GM21619 (cell line): ENCODE measurements around the gene IRAK1.
"Not testable (repeated sequence)": the region's sequence is repeated elsewhere in the genome, so short reads cannot be mapped to it uniquely, and the experiment has no call there.

Source experiments
- ATAC-seq: cut with Tn5 transposase; IDR thresholded peaks from one replicate; pipeline ENCODE4 v1.9.1; 2021; ENCODE audit not compliant: unreplicated experiment

Gene IRAK1

DNA sequence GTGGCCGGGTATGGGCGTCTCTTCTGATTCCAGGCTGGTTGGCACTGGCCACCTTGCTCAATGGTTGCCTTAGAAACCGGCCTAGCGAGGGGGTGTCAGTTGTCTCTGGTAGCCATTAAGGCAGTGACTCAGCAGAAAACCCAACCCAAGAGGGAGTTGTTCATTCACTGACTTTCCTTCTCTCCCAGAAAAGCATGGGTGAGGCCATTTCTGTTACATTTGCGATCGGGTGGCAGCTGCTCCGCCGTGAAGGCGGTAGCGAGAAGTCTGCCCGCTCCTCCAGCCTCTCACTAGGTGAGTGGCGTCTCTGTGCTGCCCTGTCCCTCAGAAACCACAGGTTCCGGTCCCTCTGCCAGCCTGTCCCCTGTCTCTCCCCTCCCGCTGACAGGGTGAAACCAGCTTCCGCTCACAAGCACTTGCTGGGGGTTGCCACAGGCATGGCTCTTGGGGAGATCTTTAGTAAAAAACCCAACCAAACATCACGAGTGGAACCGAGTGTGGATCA, 17.4 kb downstream of the IRAK1 start:
- ATAC-seq = peak; percentile 62

DNA sequence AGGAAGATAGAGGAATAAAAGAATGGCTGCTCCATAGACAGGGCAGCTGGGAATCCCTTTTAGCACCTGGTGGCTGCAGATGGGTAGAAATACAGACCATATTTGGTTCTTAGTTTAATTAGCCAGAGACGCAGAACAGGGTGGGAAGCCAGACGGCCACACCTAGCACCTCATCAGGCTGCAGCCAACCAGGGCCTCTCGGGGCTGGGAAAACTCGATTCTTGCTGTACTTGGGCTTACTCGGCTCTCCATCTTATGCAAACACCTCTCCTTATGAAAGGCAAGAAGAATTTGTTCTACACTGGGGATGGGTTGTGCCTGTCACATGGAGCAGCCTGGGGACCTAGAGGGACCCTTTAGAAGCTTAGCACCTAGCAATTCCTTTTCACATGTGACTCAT, 19.7 kb downstream of the IRAK1 start:
- no peak for ATAC-seq

DNA sequence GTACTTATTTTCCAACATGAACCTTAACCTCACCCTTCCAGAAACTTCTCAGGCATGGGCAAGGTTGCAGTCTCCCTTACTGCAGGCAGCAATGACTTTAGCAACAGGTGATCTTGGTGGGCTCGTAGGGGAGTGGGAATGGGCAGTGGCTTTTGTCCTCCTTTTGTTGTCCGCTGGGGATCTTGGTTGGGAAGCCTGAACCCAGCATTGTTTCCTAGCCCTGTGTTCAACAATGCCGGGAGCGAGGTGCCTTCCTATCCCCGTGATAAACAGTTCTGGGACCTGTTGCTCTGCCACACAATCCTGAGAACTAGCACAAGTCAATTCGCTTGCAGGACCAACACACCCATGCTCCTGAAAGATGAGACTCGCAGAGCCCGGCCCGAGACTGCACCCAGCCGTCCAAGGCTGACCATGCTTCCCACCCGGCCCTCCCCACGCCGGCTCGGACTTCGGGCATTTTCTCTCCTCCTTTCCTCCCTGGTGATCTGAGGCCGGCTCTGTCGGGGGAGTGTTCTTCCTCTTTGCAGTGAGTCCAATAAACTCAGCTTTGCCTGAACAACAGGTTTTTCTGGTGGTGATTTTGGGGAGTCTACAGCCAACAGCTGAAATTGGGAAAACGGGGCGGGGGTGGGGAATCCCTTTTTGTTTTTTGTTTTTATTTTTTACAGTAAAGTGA, 20.2 kb downstream of the IRAK1 start:
- no peak for ATAC-seq

DNA sequence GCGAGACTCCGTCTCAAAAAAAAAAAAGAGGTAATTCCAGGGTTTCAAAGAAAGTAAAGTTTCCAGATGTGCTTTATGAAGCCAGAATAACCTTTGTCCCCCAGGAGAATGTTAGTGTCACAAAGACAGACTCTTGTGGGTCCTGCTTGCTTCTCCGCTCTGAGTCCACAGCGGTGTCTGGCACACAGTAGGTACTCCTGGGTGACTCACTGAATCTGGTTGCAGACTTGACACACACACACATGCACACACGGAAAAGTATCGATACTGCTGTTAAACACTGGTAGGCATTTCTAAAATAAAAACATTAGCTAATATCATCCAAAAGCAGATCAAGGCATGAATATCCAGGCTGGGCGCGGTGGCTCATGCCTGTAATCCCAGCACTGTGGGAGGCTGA, 24.2 kb downstream of the IRAK1 start:
- no peak for ATAC-seq

DNA sequence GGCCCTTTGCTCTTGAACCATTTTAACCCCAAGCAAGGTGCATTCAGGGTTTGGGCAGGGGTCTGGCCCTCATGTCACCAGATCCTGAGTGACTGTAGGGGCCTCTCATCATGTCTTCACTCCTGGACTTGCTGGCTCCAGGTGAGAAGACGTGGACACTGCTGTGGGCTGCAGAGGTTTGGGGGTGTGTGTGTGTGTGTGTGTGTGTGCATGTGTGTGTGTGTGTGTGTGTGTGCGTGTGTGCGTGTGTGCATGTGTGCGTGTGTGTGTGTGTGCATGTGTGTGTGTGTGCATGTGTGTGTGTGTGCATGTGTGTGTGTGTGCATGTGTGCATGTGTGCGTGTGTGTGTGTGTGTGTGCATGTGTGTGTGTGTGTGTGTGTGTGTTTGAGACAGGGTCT, 25.3 kb downstream of the IRAK1 start:
- ATAC-seq = not testable (repeated sequence)

DNA sequence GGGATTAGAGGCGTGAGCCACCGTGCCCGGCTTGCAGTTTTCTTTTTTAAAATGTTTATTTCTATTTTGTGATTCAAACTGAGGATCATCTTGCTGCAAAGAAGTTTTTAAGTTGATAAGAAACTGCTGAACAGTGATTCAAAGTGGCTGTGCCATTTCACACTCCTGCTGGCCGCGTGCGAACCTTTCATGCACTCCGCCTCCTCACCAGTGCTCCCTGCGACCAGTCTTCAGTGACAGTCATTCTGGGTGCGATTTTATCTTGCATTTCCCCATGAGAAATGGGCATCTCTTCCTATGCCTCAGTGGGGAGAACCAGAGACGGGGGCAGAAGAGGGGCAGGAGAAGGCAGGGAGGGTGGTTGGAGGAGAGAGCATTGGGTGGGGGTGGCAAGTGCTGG, 25.7 kb downstream of the IRAK1 start:
- no peak for ATAC-seq

DNA sequence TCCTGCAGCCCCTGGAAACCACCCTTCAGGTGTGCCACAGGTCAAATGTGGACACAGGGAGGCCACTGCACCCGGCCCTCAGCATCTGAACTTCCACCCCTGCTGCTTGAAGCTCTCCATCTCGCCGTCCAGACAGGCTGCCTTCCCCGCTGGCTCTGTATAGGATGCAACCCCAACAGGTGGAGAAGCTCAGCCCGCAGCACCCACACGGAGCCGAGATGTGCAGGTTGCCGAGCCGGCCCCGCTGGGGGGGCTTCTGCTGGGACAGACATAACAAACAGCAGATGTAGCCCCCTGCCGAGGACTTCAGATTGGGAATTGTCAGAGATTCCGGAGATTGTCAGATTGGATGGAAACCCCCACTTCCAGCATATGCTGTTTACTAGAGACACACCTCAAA, 26.6 kb downstream of the IRAK1 start:
- no peak for ATAC-seq

DNA sequence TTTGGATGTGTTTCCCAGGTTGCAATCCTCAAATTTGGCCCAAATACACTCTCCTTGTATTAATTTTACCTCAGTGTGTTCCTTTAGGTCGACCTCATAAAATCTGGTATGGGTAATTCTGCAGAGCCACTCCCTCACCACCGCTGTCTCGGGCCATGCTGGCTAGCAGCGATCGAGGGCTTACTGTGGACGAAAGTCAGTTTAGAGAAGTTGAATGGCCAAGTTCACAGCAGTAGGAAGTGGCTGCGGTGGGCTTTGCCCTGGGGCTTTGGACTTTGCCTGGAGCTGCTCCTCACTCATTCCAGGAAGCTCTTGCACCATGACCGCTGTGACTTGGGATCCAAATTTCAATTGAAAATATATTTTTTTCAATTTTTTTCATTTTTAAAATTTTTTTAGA, 27.5 kb downstream of the IRAK1 start:
- no peak for ATAC-seq

DNA sequence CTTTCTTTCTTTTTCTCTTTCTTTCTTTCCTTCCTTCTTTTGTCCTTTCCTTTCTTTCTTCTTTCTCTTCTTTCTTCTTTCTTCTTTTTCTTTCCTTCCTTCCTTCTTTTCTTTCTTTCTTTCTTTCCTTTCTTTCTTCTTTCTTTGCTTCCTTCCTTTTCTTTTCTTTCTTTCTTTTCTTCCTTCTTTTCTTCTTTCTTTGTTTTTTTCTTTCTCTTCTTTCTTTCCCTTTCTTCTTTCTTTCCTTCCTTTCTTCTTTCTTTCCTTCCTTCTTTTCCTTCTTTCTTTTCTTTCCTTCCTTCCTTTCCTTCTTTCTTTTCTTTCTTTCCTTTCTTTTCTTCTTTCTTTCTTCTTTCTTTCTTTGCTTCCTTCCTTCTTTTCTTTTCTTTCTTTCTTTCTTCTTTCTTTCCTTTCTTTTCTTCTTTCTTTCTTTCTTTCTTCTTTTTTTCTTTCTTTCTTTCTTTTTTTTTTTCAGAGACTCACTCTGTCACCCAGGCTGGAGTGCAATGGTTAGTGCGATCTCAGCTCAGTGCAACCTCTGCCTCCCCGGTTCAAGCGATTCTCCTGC, 28.6 kb downstream of the IRAK1 start:
- ATAC-seq = no peak

DNA sequence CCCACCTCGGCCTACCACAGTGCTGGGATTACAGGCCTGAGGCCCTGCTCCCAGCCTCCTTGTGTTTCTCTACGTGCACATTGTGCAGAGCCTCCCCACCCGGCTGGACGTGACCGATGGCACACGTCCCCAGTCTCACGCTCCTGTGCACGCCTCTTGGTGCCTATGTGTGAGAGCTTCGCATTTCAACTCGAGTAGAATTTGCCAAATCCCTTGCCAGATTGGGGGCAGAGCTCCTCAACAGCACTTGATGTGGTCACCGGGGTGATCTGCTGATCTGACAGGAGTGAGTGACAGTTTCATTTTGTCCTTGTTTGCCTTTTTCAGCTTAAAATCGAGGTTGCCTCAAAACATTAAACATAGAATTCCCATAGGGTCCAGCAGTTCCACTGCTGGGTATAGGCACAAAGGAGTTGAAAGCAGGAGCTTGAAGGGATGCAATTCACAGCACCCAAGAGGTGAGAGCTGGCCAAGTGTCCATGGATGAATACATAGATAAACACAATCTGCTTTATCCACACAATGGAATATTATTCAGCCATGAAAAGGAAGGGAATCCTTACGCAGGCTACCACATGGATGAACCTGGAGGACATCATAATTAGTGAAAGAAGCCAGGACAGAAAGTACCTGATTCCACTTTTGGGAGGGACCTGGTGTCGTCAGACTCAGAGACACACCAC, 29.6 kb downstream of the IRAK1 start:
- no peak for ATAC-seq

DNA sequence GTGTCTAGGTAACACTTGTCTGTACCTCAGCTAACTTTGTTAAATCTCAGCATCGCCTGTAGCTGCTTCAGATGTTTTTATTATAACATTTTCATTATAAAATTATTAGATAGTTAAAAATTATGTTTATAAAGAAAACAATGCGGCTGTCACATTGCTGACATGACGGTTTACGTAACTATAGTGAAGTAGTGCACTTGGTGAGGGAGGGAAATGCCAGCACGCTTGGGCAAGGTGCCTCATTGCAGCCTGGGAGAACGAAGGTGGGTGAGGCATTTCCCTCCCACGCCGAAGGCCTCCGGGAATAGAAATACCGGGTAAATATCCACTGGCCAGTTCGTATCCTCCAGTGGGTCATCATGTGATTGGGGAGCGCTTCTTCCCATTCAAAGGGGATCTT, 31.2 kb downstream of the IRAK1 start:
- no peak for ATAC-seq

DNA sequence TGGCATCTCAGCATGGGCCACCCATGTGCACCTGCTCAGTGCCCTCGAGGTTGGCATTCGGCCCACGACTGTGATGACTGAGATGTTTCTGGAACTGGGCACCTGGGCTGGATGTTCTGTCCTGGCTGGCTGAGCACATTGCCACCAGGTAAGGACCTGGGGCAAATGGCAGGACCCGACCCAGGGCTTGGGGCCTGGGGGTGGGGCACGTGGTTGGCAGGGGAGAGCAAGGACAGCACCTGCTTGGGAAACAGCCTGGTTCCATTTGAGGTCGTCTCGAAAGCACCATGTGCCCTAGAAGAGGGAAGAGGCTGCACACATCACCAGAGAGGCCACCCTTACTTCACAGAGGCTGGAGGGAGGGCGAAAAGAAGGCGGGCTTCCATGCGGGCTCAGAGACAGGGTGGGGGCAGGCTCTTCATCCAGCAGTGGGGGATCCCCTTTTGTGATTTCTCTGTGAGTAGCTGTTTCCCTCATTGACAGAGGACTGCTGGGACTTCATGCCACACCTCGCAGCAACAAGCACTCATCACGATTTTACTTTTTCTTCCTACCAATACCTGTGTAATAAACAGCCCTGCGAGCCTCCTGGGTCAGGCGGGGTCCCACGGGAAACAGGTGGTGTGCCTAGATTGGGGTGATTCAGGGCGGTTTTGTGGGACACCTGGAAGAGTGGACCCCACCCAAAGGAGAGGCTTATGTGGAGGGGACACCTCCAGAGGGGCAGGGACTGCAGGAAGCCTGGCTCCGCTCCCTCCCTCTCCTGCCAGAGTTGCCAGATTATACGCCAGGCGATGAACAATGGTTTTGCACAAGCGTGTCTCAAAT, 35.1 kb downstream of the IRAK1 start:
- peak; percentile 33 for ATAC-seq

DNA sequence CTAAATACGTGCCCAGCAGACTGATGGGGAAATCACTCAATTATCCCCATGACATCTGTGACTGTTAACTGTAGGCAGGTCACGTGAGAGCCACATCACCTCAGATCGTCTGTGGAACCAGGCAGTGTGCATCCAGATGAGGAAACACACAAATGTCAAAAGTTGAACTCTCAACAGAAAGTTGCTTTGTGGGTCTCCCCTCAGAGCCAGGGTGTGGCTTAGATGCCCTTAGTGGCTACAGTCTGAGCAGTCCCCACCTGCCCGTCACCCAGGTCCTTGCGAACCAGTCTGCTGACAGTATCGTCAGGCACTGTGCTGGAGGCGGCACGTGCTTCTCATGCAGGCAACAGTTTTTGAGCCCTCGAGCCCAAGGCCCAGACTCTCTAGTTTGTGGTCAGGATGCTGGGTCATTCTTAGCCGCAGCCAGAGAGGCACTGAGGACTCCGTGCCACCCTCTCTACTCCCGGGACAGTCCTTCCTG, 36.3 kb downstream of the IRAK1 start:
- ATAC-seq = no peak

DNA sequence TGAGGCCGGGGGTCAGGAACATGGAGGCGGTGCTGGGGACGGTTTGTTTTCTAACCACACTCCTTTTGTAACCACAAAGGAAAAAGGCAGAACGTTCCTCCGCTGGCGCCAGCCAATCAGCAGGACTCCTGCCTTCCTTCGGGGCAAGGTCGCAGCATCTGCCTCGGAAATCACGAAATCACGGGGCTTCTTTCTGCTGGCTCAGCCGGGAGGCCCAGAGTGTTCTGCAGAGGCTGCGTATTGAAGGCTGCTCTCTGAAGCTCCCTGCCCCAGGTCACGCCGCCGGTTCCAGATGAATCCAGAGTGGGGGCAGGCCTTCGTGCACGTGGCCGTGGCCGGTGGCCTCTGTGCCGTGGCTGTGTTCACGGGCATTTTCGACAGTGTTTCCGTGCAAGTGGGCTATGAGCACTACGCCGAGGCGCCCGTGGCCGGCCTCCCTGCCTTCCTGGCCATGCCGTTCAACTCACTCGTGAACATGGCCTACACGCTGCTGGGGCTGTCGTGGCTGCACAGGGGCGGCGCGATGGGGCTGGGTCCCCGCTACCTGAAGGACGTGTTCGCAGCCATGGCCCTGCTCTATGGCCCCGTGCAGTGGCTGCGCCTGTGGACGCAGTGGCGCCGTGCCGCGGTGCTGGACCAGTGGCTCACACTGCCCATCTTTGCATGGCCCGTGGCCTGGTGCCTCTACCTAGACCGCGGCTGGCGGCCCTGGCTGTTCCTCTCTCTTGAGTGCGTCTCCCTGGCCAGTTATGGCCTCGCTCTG, 37.8 kb downstream of the IRAK1 start:
- ATAC-seq = no peak

DNA sequence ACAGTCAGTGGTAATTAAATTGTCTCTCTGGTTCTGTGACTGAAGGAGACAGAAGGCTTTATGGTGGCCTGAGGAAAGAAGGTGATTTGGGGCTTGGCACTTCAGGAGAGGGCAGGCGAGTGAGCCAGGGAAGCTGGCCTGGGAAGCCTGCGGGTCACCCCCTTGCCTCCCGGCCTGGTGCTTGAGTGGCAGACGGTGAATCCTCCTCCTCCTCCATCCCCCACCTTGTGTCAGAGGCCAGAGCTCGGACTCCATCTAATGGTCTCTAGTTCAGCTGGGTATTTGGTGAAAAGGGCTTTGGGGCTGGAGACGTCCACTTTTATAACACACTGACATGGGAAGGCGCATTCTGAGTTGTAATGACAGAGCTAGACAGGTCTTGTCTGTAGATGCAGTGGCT, 38.5 kb downstream of the IRAK1 start:
- no peak for ATAC-seq

DNA sequence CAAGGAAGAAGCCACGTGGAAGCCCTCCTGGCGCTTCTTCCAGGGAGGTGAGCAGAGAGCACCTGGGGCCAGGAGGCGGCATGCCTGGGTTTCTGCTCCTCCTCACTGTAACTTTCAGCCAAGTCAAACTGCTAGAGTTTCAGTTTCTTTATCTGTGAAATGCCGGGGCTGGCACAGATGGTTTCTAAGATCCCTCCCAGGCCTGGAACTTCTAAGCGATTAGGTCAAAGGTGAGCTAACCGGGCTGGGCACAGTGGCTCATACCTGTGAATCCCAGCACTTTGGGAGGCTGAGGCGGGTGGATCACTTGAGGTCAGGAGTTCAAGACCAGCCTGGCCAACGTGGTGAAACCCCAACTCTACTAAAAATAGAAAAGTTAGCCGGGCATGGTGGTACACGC, 39.3 kb downstream of the IRAK1 start:
- not testable (repeated sequence) for ATAC-seq

DNA sequence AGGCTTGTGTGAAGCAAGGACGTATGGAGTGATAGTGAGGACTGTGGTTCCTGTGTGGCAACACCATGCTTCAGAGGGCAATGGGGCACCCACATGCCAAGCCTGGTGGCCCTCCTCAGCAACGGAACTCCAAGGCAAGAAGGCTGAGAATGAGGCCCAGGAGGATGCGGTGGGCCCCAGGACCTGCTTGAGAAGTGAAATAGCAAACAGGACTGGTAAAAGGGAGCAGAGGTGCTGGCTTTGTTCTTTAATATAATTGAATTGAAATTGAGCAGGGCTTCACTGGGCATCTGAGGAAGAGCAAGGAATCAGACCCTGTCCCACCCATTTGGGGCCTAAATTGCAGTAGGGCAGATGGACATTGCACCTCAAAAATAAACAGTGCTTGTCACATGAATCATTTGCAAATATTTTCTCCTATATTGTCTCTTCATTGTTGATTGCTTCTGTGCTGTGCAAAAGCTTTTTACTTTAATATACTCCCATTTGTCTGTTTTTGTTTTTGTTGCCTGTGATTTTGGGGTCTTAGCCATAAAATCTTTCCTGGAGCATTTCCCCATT, 44.9 kb downstream of the IRAK1 start:
- ATAC-seq = no peak

DNA sequence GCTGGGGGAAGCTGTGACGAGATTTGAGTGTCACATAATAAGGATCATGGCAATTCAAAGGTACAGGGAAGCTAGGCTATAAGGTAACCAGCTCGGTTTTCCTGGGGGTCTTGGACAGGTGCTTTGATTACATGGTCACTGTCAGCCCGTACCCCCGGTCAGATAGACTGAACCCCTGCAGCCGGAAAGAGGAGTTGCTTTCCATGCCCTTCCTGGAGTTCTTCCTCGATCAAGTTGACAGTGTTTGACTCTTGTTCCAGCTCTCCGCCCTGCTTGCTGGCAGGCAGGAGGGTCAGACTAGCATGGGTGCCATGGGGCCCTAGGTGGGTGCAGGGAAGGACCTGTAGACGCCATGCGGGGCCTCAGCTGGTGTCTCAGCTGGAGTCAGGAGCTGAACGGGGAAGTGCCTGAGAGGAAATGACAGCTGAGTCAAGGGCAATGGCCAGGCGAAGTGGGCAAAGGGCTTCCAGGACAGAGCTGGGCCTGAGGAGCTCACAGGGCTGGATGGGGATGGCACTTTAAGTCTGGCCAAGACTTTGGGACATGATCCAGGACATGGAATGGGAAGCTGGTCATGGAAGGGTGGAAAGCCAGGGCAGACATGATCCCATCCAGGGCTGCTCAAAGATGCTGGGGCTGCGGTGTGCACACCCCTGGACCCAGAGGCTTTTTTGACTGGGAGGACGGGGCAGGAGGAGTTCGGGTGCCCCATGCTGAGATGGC, 45.5 kb downstream of the IRAK1 start:
- ATAC-seq = no peak

DNA sequence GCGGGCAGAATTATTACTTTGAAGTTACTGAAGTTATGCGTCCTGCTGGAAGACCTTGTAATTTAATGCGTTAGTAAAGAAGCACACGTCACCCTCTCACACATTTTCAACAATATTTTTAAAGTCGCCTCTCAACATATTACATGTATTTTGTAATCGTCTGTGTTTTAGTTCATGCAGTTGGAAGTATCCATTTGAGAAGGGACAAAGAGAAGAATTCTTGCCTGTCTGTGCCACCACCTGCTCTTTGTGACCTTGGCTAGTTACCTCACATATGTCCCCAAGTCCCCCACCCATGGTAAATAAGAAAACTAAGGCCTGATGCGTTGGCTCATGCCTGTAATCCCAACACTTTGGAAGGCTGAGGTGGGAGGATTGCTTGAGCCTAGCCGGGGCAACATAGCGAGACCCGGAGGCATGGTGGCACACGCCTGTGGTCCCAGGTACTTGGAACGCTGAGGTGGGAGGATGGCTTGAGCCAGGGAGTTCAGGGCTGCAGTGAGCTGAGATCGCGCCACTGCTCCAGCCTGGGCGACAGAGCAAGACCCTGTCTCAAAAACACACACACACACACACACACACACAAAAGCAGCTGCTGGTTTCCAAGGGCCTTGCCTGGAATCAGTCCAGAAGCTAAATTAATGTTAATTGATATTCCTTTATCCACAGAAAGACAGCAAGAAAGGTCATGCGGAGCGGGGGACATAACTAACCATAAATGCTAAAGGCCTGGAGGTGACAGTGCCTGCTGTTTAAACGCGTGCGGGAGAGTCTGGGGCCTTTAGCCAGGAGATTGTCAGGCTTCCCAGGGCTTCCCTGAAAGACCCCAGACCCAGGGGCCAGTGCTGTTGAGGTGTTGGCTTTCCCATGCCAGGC, 46.3 kb downstream of the IRAK1 start:
- no peak for ATAC-seq
